Measurements from ENCODE around the gene KRTAP10-4. TPM values are rescaled to one million over a fixed set of nuclear protein-coding genes. Genes with fewer than 3 reads are reported as not detected.

KRTAP10-4 gene
- total and polyA plus RNA-seq, 2 experiments from 2014 or later: not detected

GRCh38 chr21:44532712-44533111 is 40.8 kb upstream of the KRTAP10-4 start:
- Histone ChIP-seq H3K27me3 (no peaks in the 10 kb centered on the region), H3K4me1 (ENCODE audit: insufficient read depth) (no peaks in the 10 kb centered on the region), H2AFZ (no peak overlapping the region), H3K4me2 (no peak overlapping the region), H3K4me3 (no peak overlapping the region), H3K27ac (no peak overlapping the region), H3K79me2 (no peaks in the 10 kb centered on the region), H3K36me3 (replicated peaks; ENCODE audit: insufficient read depth, low read depth) (no peaks in the 10 kb centered on the region), H3K9me3 (ENCODE audit: low read depth) (no peaks in the 10 kb centered on the region), H4K20me1 (ENCODE audit: insufficient read depth, poor library complexity, severe bottlenecking) (no peaks in the 10 kb centered on the region), H3K9me2 (replicated peaks; ENCODE audit: insufficient read depth) (no peaks in the 10 kb centered on the region)
- TF ChIP-seq EZH2phosphoT487 (IDR thresholded peaks at IDR 0.05; ENCODE audit: low read depth, severe bottlenecking, unreplicated experiment) (no peak), CTCF (IDR thresholded peaks at IDR 0.05; ENCODE audit: poor library complexity) (no peak), EZH2 (IDR thresholded peaks at IDR 0.05; ENCODE audit: borderline replicate concordance) (no peak)
- 94% methylated on average over 16 of the region's 16 CpGs for WGBS (ENCODE audit: low lambda C conversion rate, missing lambda C conversion rate)
- no peak for DNase-seq (ENCODE audit: low spot score)

GRCh38 chr21:44533121-44533890 is 40.2 kb upstream of the KRTAP10-4 start:
- H3K4me3 ChIP-seq: no peak overlapping the region
- H3K27ac ChIP-seq: no peak overlapping the region
- no peaks in the 10 kb centered on the region for H4K20me1 ChIP-seq (ENCODE audit: insufficient read depth, poor library complexity, severe bottlenecking)
- H3K9me2 ChIP-seq (replicated peaks; ENCODE audit: insufficient read depth): no peaks in the 10 kb centered on the region
- H3K79me2 ChIP-seq: no peaks in the 10 kb centered on the region
- H3K4me2 ChIP-seq: no peak overlapping the region
- no peaks in the 10 kb centered on the region for H3K36me3 ChIP-seq (replicated peaks; ENCODE audit: insufficient read depth, low read depth)
- H3K9me3 ChIP-seq (ENCODE audit: low read depth): no peaks in the 10 kb centered on the region
- TF ChIP-seq EZH2phosphoT487 (IDR thresholded peaks at IDR 0.05; ENCODE audit: low read depth, severe bottlenecking, unreplicated experiment) (no peak), EZH2 (IDR thresholded peaks at IDR 0.05; ENCODE audit: borderline replicate concordance) (no peak), CTCF (IDR thresholded peaks at IDR 0.05; ENCODE audit: poor library complexity) (no peak)
- H2AFZ ChIP-seq: no peak overlapping the region
- no peaks in the 10 kb centered on the region for H3K27me3 ChIP-seq
- DNase-seq (ENCODE audit: low spot score): no peak
- no peaks in the 10 kb centered on the region for H3K4me1 ChIP-seq (ENCODE audit: insufficient read depth)
- 93% methylated on average over 32 of the region's 37 CpGs for WGBS (ENCODE audit: low lambda C conversion rate, missing lambda C conversion rate)

GRCh38 chr21:44533891-44534627 is 39.5 kb upstream of the KRTAP10-4 start:
- Histone ChIP-seq H3K27me3 (no peaks in the 10 kb centered on the region), H4K20me1 (ENCODE audit: insufficient read depth, poor library complexity, severe bottlenecking) (no peaks in the 10 kb centered on the region), H2AFZ (no peak overlapping the region), H3K9me3 (ENCODE audit: low read depth) (no peaks in the 10 kb centered on the region), H3K36me3 (replicated peaks; ENCODE audit: insufficient read depth, low read depth) (no peaks in the 10 kb centered on the region), H3K4me3 (no peak overlapping the region), H3K27ac (no peak overlapping the region), H3K79me2 (no peaks in the 10 kb centered on the region), H3K4me1 (ENCODE audit: insufficient read depth) (no peaks in the 10 kb centered on the region), H3K4me2 (no peak overlapping the region), H3K9me2 (replicated peaks; ENCODE audit: insufficient read depth) (no peaks in the 10 kb centered on the region)
- 94% methylated on average over 11 of the region's 21 CpGs for WGBS (ENCODE audit: low lambda C conversion rate, missing lambda C conversion rate)
- no peak for DNase-seq (ENCODE audit: low spot score)
- TF ChIP-seq EZH2phosphoT487 (IDR thresholded peaks at IDR 0.05; ENCODE audit: low read depth, severe bottlenecking, unreplicated experiment): no peak
- TF ChIP-seq CTCF (IDR thresholded peaks at IDR 0.05; ENCODE audit: poor library complexity): no peak
- no peak for TF ChIP-seq EZH2 (IDR thresholded peaks at IDR 0.05; ENCODE audit: borderline replicate concordance)
